CD4-positive, alpha-beta memory T cell (primary cell): ENCODE results near the gene CENPP. TPM values are rescaled to one million over a fixed set of nuclear protein-coding genes. Genes with fewer than 3 reads are reported as not detected.
A peak's percentile ranks its signal among the peaks of the same experiment; 100 is the strongest.

ENCODE experiments used
- CTCF ChIA-PET: fragments of 350-600 bp; sonication (Branson Sonifier 250); formaldehyde crosslinking; loops from one replicate; lab custom pipeline; 2021; ENCODE audit warnings: inconsistent platforms; ENCODE audit not compliant: partially characterized antibody; lab: Charles Lee
- POLR2A ChIA-PET: fragments of 350-600 bp; sonication (Branson Sonifier 250); formaldehyde crosslinking; loops from one replicate; lab custom pipeline; 2021; ENCODE audit not compliant: partially characterized antibody; lab: Charles Lee
- DNase-seq, 5 donors: peaks; one replicate each; pipeline versions ENCODE4 v3.0.0 to v3.0.0-alpha.2; 2020 to 2022; ENCODE audit warnings: mixed read lengths in 1 of 5
- H3K27ac ChIP-seq: one replicate; pipeline ENCODE4 v1.7.0; 2013; ENCODE audit warnings: low read depth, low read length
- H3K27me3 ChIP-seq: 2 replicates; pipeline ENCODE4 v1.7.0; 2013; ENCODE audit warnings: mild to moderate bottlenecking, low read length, moderate library complexity; ENCODE audit not compliant: insufficient read depth
- H3K36me3 ChIP-seq: 2 replicates; pipeline ENCODE4 v1.7.0; 2013; ENCODE audit warnings: mild to moderate bottlenecking, low read length, moderate library complexity; ENCODE audit not compliant: insufficient read depth
- H3K4me1 ChIP-seq: 2 replicates; pipeline ENCODE4 v1.7.0; 2013; ENCODE audit warnings: mild to moderate bottlenecking, low read length, moderate library complexity; ENCODE audit not compliant: insufficient read depth
- H3K4me3 ChIP-seq, 2 donors: one replicate each; pipeline ENCODE4 v1.7.0; 2013; ENCODE audit warnings: low read length in 2 of 2, mild to moderate bottlenecking in 1 of 2
- H3K9me3 ChIP-seq, 2 donors: one replicate each; pipeline ENCODE4 v1.7.0; 2013; ENCODE audit warnings: low read length in 2 of 2, control low read depth in 1 of 2; ENCODE audit not compliant: control insufficient read depth in 1 of 2
- H3K27ac Mint-ChIP-seq, 7 donors: one replicate each; pipeline ENCODE4 v1.8.0; 2020 to 2021; ENCODE audit warnings: mixed read lengths in 7 of 7, mild to moderate bottlenecking in 6 of 7, inconsistent platforms in 3 of 7, moderate library complexity in 3 of 7
- H3K27me3 Mint-ChIP-seq, 2 donors: one replicate each; pipeline ENCODE4 v1.8.0; 2020 to 2021; ENCODE audit warnings: mixed read lengths in 2 of 2
- H3K36me3 Mint-ChIP-seq, 2 donors: one replicate each; pipeline ENCODE4 v1.8.0; 2020 to 2021; ENCODE audit warnings: mixed read lengths in 2 of 2, inconsistent platforms in 1 of 2, mild to moderate bottlenecking in 1 of 2
- H3K4me1 Mint-ChIP-seq, 4 donors: one replicate each; pipeline ENCODE4 v1.8.0; 2020 to 2021; ENCODE audit warnings: mixed read lengths in 4 of 4, mild to moderate bottlenecking in 1 of 4
- H3K4me3 Mint-ChIP-seq, 8 donors: one replicate each; pipeline ENCODE4 v1.8.0; 2020 to 2021; ENCODE audit warnings: mixed read lengths in 8 of 8, mild to moderate bottlenecking in 7 of 8, moderate library complexity in 6 of 8, inconsistent platforms in 3 of 8
- H3K9me3 Mint-ChIP-seq, 8 donors: one replicate each; pipeline ENCODE4 v1.8.0; 2020 to 2021; ENCODE audit warnings: mixed read lengths in 8 of 8, mild to moderate bottlenecking in 5 of 8, inconsistent platforms in 3 of 8, moderate library complexity in 1 of 8
- intact Hi-C: fragments of 100-400 bp; cut with micrococcal nuclease; formaldehyde crosslinking; loops from one replicate; pipeline ENCODE4 v1.15.1; 2023
- polyA plus RNA-seq, 2 donors: library from polyadenylated mRNA; unstranded; fragments of 300-500 nt; fragmentation: Illumina TruSeq; gene quantifications; one replicate each; pipeline ENCODE4 v1.2.3, GENCODE V29; 2021
- total RNA-seq, 2 experiments: library from RNA; stranded (reverse); gene quantifications; one replicate each; pipeline ENCODE4 v1.2.3, GENCODE V29; 2021

Gene CENPP
- total and polyA plus RNA-seq, 4 experiments from 2014 or later = 0.55 to 9.5 (median 3.4) TPM

DNA sequence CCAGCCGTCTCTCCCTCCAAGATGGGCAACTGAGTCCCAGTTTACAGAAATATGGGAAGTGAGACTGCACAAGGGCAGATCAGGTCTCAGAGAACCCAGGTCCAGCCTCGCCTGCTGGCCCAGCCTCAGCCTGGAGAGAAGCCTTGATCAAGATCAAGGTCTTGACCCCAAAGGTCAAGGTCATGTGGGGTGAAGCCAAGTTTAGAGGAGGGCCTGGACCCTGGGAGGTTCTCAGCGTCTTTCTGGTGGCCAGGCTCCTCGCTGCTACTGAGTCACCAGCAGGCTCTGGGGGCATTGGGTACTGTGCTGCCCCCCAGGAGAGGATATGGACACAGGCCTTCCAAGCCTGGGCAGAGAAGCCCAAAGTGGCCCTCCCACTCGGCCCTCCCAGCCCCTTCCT lies 335.4 kb downstream of the CENPP start:
- Mint-ChIP-seq H3K27ac (peak overlapping the region in 1 of 7 donors; percentile 10), H3K36me3 (peaks cover 12 to 23% of the 10 kb centered on the region in 2 donors), H3K4me3 (no peak overlapping the region), H3K4me1 (peaks cover 19 to 52% (median 30%) of the 10 kb centered on the region in 4 donors), H3K9me3 (no peaks in the 10 kb centered on the region), H3K27me3 (no peaks in the 10 kb centered on the region)
- Histone ChIP-seq H3K4me3 (no peak overlapping the region), H3K27ac (no peak overlapping the region), H3K27me3 (no peaks in the 10 kb centered on the region), H3K36me3 (peaks cover 4% of the 10 kb centered on the region), H3K9me3 (no peaks in the 10 kb centered on the region), H3K4me1 (peaks cover 10% of the 10 kb centered on the region)
- POLR2A ChIA-PET = interaction anchor here (1.0 kb wide), 1 partner anchor 9 kb away, joined by 3 read pairs; the partner anchor contains the start of gene IPPK
- no peak for DNase-seq
- intact Hi-C loops = no loop called here
- CTCF ChIA-PET = no interaction called here

DNA sequence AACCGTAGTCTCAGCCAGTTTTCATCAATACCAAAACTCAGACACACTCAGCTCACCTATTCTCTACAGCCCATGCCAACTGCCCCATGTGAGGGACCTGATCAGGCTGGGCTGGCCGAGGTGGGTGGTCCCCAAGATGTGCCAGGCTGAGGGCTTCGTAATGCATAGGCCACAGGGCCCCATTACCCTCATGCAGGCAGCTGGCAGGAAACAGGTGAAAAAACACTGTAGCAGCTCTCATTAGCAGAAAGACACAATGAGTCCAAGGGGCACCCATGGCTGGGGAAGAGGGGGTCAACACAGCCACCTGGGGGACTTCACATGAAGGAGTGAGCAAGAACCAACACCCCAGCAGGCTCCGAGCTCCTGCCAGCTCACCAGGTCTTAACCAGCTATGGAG lies 336.0 kb downstream of the CENPP start:
- no peaks in the 10 kb centered on the region for H3K27me3 ChIP-seq
- H3K27me3 Mint-ChIP-seq = no peaks in the 10 kb centered on the region
- H3K4me3 Mint-ChIP-seq = no peak overlapping the region
- intact Hi-C loops = no loop called here
- H3K27ac Mint-ChIP-seq = peak overlapping the region in 3 of 7 donors; percentile 10 to 30 (median 20)
- H3K9me3 Mint-ChIP-seq = no peaks in the 10 kb centered on the region
- CTCF ChIA-PET = no interaction called here
- no peak for DNase-seq
- H3K4me1 ChIP-seq = peaks cover 12% of the 10 kb centered on the region
- H3K27ac ChIP-seq = no peak overlapping the region
- no peaks in the 10 kb centered on the region for H3K36me3 ChIP-seq
- H3K9me3 ChIP-seq = no peaks in the 10 kb centered on the region
- POLR2A ChIA-PET = interaction anchor here (1.0 kb wide), 1 partner anchor 8 kb away, joined by 3 read pairs; the partner anchor contains the start of gene IPPK
- peaks cover 7 to 18% of the 10 kb centered on the region in 2 donors for H3K36me3 Mint-ChIP-seq
- peaks cover 21 to 58% (median 32%) of the 10 kb centered on the region in 4 donors for H3K4me1 Mint-ChIP-seq
- H3K4me3 ChIP-seq = no peak overlapping the region

DNA sequence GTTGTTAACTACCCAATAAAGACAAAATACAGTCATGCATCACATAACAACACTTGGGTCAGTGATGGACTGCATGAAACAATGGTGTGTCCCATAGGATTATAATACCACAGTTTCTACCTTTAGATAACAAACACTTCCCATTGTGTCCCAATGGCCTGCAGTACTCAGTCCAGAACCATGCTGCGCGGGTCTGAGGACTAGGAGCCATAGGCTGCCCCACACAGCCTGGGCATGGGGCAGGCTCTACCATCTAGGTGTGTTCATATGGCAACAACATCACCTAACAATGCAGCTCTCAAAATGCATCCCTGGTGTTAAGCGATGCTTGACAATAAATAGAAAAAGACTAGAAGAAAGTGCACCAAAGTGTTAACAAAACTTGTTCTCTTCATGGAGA lies 337.4 kb downstream of the CENPP start:
- H3K9me3 Mint-ChIP-seq = no peaks in the 10 kb centered on the region
- no peak for DNase-seq
- no peaks in the 10 kb centered on the region for H3K27me3 Mint-ChIP-seq
- intact Hi-C loops = no loop called here
- H3K27ac Mint-ChIP-seq = peak overlapping the region in 1 of 7 donors; percentile 52
- H3K4me3 Mint-ChIP-seq = no peak overlapping the region
- peaks cover 9 to 13% of the 10 kb centered on the region in 2 donors for H3K36me3 Mint-ChIP-seq
- ChIA-PET CTCF (interaction anchor here (2.0 kb wide), 1 partner anchor 523 kb away, joined by 6 read pairs; no protein-coding TSS in a partner anchor), POLR2A (no interaction called here)
- peaks cover 12% of the 10 kb centered on the region for H3K4me1 ChIP-seq
- H3K4me3 ChIP-seq = no peak overlapping the region
- H3K36me3 ChIP-seq = no peaks in the 10 kb centered on the region
- peaks cover 26 to 69% (median 38%) of the 10 kb centered on the region in 4 donors for H3K4me1 Mint-ChIP-seq
- no peaks in the 10 kb centered on the region for H3K27me3 ChIP-seq
- no peak overlapping the region for H3K27ac ChIP-seq
- no peaks in the 10 kb centered on the region for H3K9me3 ChIP-seq

DNA sequence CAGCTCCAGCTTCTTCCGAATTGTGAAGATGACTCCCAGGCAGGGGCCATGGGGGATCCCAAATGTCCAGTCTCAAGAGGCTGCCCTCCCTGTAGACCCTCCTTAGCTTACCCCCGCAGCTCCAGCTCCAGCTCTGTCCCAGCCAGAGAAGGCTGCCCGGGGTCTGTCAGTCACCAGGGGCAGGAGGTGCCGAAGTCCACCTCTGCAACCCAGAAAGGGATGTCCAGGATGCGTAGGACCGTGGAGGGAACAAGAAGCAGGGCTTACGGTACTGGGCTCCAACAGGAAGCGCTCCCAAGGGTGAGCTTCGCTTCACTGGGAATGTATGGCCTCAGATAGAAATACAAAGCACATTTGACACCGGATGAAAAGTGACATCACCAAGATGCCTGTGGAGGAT lies 338.2 kb downstream of the CENPP start:
- POLR2A ChIA-PET = no interaction called here
- no peak for DNase-seq
- intact Hi-C loops = no loop called here
- no peaks in the 10 kb centered on the region for H3K9me3 ChIP-seq
- no peaks in the 10 kb centered on the region for H3K36me3 ChIP-seq
- Mint-ChIP-seq H3K27me3 (no peaks in the 10 kb centered on the region), H3K36me3 (peaks cover 9 to 12% of the 10 kb centered on the region in 2 donors), H3K27ac (peak overlapping the region in 2 of 7 donors; percentile 52 to 77), H3K4me3 (no peak overlapping the region), H3K4me1 (peaks cover 35 to 77% (median 46%) of the 10 kb centered on the region in 4 donors), H3K9me3 (peaks cover 0 to 2% (median 0%) of the 10 kb centered on the region in 8 donors)
- no peak overlapping the region for H3K27ac ChIP-seq
- H3K27me3 ChIP-seq = no peaks in the 10 kb centered on the region
- CTCF ChIA-PET = interaction anchor here (2.0 kb wide), 1 partner anchor 524 kb away, joined by 6 read pairs; no protein-coding TSS in a partner anchor
- no peak overlapping the region for H3K4me3 ChIP-seq
- peaks cover 21% of the 10 kb centered on the region for H3K4me1 ChIP-seq

DNA sequence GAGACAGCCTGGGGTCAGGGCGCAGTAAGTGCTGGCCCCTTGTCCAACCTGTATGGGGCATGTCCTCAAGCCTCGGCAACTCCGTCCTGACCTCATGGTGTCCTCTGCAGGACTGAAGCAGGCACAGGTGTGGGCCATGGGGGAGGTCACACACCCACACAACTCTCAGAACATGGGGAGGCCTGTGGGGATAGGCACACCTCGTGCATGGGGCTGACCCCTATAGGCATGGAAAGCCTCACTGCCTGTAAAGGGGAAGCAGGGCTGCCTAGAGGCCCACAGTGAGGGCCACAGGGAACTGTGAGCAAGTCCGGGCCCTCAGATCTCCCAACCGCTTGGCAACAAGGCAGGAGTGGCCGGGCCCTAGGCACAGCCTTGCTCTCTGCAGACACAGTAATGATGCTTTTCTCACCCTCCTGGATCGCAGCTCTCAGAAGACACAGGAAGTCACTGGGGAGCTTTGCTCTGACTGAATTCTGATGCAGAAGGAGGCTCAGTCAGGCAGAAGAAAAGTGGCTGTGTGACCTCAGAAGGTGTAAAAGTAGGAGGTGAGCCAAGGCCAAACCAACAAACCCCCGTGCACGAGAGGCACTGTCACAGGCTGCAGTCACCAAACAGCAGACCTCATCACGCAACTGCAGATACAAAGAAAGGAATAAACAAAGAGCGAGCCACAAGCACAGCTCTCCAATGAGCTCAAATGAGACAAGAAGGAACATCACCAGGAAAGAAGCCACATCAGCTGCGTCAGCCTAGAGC lies 338.8 kb downstream of the CENPP start:
- Histone ChIP-seq H3K9me3 (no peaks in the 10 kb centered on the region), H3K27ac (no peak overlapping the region), H3K27me3 (no peaks in the 10 kb centered on the region), H3K36me3 (no peaks in the 10 kb centered on the region), H3K4me3 (no peak overlapping the region), H3K4me1 (peaks cover 23% of the 10 kb centered on the region)
- Mint-ChIP-seq H3K27me3 (no peaks in the 10 kb centered on the region), H3K9me3 (peaks cover 0 to 2% (median 0%) of the 10 kb centered on the region in 8 donors), H3K27ac (peak overlapping the region in 6 of 7 donors; percentile 25 to 88 (median 67)), H3K36me3 (peaks cover 9 to 13% of the 10 kb centered on the region in 2 donors), H3K4me1 (peaks cover 37 to 81% (median 51%) of the 10 kb centered on the region in 4 donors), H3K4me3 (peak overlapping the region in 3 of 8 donors; percentile 4 to 37 (median 11))
- ChIA-PET POLR2A (no interaction called here), CTCF (interaction anchor here (1.0 to 2.0 kb wide), 2 partner anchors 127 to 525 kb away, joined by 4 to 6 read pairs; no protein-coding TSS in a partner anchor)
- intact Hi-C loops = no loop called here
- peak in 3 of 5 donors; percentile 9 to 27 (median 22) for DNase-seq

DNA sequence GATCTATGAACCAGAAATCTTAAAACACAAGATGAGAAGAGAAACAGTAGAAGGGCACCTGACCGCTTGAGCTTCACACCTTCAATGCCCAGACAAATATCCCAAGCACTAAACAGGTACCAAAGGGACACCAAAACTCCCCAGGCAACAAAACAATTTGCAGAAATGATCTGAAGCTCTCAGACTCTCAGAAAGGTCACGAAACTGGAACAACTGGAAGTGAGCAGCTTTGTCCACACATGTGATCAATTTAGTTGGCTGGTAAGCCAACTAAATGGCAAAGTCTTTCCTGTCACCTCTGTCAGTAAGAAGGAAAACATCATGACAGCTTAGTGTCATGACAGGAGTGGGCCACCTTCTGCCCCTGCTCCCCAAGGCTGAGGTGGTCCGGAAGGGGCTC lies 340.1 kb downstream of the CENPP start:
- Mint-ChIP-seq H3K4me1 (peaks cover 36 to 81% (median 53%) of the 10 kb centered on the region in 4 donors), H3K36me3 (peaks cover 9 to 19% of the 10 kb centered on the region in 2 donors), H3K9me3 (peaks cover 0 to 2% (median 0%) of the 10 kb centered on the region in 8 donors), H3K4me3 (peak overlapping the region in 2 of 8 donors; percentile 43 to 44), H3K27ac (peak overlapping the region in 5 of 7 donors; percentile 18 to 74 (median 44)), H3K27me3 (no peaks in the 10 kb centered on the region)
- intact Hi-C loops = no loop called here
- H3K36me3 ChIP-seq = no peaks in the 10 kb centered on the region
- ChIA-PET CTCF (interaction anchor here (1.2 kb wide), 1 partner anchor 99 kb away, joined by 3 read pairs; no protein-coding TSS in a partner anchor), POLR2A (no interaction called here)
- no peak for DNase-seq
- peaks cover 25% of the 10 kb centered on the region for H3K4me1 ChIP-seq
- no peaks in the 10 kb centered on the region for H3K27me3 ChIP-seq
- H3K4me3 ChIP-seq = no peak overlapping the region
- H3K9me3 ChIP-seq = no peaks in the 10 kb centered on the region
- H3K27ac ChIP-seq = no peak overlapping the region

DNA sequence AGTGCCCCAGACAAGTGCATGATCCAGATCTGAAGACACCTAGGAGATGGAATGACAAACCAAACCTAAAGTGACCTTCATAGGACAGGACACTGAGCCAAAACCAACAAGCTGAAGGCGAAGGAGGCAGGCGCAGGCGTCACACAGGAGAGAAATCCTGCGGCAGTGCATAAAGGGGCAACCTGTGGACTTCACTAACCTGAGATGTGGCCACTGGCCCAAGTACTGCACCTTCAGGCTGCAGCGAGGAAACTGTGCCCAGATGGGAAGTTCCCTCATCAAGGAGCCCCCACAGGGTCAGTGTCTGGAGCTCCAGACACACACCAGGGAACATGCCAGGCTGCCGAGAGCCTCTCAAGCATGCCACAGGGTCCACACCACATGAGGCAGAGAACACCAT lies 340.5 kb downstream of the CENPP start:
- Mint-ChIP-seq H3K4me1 (peaks cover 36 to 78% (median 55%) of the 10 kb centered on the region in 4 donors), H3K27me3 (no peaks in the 10 kb centered on the region), H3K36me3 (peaks cover 9 to 19% of the 10 kb centered on the region in 2 donors), H3K9me3 (peaks cover 0 to 2% (median 0%) of the 10 kb centered on the region in 8 donors), H3K27ac (peak overlapping the region in 4 of 7 donors; percentile 2 to 74 (median 38)), H3K4me3 (peak overlapping the region in 1 of 8 donors; percentile 44)
- intact Hi-C loops = no loop called here
- no peaks in the 10 kb centered on the region for H3K27me3 ChIP-seq
- no peak for DNase-seq
- CTCF ChIA-PET = interaction anchor here (1.1 to 1.2 kb wide), 2 partner anchors 50 to 99 kb away, joined by 3 read pairs; no protein-coding TSS in a partner anchor
- no peak overlapping the region for H3K4me3 ChIP-seq
- POLR2A ChIA-PET = no interaction called here
- no peaks in the 10 kb centered on the region for H3K9me3 ChIP-seq
- H3K27ac ChIP-seq = no peak overlapping the region
- no peaks in the 10 kb centered on the region for H3K36me3 ChIP-seq
- peaks cover 29% of the 10 kb centered on the region for H3K4me1 ChIP-seq
